Stimulated activated CD8-positive, alpha-beta memory T cell treated with anti-CD3 and anti-CD28 coated beads, Interleukin-4, amount 100 ng/mL, for 24 hours (primary cell): ENCODE measurements around the gene PAX5.

Source experiments
- DNase-seq: peaks from one replicate; pipeline ENCODE4 v3.0.0-alpha.2; 2020; ENCODE audit warnings: low read depth

Gene PAX5

DNA sequence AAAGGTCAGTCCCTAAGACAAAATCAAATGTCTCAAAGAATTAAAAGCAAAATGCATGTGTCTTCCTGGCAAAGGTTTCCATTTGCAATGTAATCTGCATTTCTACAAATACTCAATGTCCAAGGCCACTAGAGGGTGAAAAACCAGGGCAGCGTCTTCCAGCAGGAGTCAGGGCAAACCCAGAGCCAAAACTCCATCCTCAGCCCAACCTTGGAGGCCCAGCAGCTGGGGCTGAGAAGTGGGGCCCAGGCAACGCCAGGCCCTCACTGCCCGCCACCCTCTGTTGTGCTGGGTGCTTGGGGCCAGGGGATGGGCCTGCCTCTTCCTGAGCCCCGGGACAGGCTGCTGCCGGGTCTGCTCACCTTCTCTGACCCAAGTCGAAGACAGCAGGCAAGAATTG lies 200.1 kb downstream of the PAX5 start:
- DNase-seq, result no peak

- no peak for DNase-seq
These were observed 201.8 kb downstream of the PAX5 start for GRCh38 chr9:36832164-36832795.

DNA sequence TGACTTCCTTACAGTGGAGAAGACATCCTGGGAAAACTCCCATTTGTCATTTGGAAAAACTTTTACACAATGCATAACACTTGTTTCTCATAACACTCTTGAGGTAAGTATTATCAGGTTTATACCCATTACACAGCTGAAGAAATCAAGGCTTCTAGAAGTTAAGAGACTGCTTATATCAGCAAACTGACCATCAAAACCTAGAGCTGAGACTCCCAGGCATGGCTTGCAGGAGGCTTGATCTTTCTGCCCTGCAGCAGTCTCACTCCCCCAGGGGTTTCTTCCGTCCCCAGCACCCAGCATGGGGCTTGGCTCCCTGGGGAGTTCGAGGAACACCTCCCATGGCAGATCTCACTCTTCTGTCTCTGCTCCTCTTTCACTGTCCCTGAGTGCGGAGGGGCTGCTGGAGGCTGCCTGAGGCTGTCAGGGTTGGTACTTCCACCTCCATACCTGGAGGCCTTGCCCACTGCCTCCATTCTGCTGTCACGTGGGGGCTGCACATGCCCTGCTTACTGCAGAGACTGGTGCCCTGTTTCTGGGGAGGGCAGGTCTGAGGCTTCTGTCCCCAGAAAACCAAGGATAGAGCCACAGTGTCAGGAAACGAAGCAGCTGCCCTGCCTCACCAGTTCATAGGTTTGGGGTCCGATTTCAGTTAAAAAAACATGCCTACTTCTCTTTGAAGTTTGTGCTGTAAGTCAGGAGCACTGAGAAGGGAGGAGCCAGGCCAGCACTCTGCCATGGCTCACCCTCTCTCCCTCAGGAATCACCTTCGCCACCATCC lies 202.5 kb downstream of the PAX5 start:
- no peak for DNase-seq

DNA sequence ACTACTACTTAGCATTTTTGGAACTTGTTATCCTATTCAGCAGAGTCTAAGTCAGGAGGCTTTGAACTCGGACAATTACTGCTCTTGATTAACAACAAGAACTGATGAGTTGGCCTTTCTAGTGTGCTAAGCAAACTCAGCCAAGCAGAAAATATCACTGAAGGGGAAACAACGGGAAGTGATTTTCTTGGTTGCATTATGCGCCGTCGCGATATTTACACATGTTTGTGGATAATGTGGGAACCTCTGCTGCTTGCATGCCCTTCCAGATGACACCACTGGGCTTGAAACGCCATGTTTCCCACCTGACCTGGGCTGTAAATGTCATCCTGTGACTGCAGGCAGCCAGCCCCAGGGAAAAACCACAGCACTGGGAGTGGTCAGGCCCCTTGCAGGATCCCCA lies 205.5 kb downstream of the PAX5 start:
- DNase-seq, result no peak

DNA sequence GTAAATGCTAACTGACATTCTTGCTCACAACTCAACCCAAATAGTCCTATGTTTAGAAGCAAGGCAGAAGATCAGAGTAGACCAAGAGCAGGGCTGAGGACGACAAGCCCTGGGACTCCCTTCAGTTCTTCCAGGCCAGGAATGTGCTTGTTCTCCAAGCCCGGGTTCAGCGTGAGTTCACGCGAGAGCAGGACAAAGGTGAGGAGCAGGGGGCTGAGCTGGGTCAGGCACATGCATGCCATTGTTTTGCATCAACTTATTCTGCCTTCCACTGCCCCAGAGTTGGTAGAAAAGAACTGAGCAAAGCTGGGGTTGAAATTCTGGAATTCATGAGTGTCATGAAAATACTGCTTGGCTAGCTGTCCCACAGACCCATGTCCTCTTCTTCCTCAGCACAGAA lies 206.5 kb downstream of the PAX5 start:
- no peak for DNase-seq

DNA sequence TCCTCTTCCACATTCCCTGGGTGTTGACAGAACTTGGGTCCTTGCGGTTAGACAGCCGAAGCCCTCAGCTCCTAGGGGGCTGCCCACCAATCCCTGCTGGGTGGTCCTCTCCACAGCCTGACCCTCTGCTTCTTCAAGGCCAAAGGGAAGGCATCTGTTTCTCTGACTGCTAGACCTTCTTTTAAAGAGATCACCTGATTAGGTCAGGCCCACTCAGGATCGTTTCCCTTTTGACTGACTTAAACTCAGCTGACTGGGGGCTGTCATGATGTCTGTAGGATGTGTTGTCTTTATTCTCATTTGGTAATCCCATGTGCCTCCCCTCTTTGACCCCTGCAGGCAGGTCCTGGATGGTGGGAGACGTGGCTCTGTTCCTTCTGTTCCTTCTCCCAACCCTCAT lies 207.5 kb downstream of the PAX5 start:
- DNase-seq, result no peak

DNA sequence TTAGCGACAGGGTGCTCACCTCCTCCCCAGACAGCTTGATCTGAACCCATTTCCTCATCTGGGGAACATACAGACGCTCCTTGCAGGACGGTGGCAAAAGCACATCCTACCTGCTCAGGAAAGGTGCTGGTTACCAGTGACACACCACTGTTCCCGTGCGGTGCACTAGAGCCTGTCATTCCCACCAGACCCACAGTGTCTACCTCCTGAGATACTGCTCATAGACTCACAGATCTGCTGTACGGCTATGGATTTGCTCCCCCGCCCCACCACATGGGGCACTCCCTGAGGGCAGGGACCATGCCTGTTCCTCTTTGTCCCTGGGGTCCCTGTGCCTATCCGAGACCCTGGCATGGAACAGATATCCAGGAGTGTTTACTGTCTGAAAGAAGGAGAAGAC lies 208.9 kb downstream of the PAX5 start:
- no peak for DNase-seq

- DNase-seq, result no peak
These were observed 210.1 kb downstream of the PAX5 start for GRCh38 chr9:36823934-36824333.

DNA sequence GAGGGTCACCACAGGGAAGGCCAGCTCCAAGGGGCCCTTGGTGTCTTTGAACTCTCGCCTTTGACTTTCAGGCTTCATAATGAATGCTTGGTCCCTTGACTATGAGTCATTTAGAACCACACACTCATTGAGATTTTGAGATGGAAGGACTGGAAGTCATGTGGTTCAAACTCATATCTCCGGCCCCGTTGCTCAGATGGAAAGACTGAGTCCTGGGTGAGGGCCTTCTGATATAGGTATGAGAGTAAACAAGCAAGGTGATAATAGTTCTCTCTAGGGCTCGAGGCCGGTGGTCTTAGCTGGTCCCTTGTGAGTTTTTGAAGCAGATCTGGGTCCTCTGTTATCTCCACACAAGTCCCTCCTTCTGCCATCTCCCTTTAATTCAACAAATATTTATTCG lies 210.6 kb downstream of the PAX5 start:
- no peak for DNase-seq

DNA sequence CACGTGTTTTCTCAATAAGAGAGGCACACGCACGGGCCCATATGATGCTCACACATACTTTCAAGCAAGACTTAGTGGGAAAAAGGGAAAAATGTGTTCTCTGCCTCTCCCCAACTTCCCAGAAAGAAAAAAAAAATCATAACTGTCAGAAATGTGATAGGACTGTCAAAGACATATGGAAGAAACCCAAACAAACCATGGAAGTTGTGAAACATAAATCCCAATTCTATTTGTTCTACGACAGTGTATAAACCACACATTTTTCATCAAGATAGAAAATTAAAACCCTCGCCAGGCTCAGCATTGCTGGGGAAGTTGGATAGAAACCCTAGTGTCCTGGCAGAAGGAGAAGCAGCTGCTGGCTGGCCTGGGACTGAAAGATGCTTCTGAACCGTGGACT lies 211.9 kb downstream of the PAX5 start:
- DNase-seq, result no peak

DNA sequence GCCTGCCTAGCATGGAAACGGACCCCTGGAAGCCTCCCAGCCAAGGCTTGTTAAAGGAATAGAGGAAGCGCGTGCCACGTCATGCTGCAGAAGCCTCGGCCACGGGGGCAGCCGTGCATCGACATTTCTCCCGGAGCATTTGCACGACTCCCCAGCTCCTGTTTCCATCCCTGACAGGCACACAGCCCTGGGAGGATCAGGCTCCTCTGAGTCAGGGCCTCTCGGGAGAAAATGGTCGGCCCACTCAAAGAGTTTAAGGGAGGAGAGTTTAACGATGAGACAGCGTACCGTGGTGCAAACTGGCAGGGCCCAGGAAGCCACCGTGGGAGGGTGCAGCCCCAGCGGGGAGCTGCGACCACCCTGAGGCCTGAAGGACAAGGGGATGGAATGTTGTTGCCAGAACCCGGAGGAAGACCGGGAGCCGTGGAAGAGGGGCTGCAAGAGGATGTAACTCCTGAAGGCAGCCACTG lies 213.6 kb downstream of the PAX5 start:
- no peak for DNase-seq

DNA sequence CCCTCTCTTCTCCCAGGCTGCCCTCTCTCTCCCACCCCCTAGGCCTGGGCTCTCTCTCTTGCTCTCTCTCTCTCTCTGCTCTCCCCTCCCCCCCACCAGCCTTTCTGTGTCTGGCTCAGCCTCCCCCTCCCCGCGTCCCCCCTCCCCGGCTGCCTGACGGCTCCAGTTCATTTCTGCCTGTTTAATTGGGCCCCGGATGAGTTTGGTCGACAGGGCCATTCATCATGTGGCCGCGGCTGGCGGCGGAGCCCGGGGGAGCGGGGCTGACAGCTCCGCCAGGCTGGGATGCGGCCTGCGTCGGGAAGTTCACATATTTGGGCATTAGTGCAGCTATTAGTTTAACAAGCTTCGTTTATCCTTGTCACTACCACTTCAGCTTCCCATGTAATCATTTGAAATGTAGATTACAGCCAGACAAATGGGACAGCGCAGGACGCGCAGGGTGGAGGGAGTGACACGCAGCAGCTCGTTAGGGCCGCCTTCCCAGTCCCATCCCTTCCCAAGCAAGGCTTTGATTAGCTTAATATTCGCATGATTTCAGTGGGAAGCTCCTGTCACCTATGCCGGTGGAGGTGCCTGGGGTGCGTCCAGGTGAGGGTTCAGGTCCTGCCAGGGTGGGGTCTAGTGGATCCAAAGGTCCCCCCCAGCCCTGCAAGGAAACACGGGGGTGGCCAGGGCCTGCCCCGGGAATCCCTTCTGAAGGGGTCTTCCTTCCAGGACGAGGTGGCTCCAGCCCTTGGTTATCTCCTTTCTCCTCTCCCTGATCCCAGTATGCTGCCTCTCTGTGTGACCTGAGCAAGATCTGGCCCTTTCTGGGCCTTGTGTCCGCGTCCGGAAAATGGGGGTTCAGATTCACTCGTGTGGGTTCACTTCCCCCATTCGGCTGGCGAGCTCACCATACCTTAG lies 214.8 kb downstream of the PAX5 start:
- DNase-seq, result no peak

GRCh38 chr9:36818242-36818938 lies 215.7 kb downstream of the PAX5 start:
- DNase-seq, result no peak

DNA sequence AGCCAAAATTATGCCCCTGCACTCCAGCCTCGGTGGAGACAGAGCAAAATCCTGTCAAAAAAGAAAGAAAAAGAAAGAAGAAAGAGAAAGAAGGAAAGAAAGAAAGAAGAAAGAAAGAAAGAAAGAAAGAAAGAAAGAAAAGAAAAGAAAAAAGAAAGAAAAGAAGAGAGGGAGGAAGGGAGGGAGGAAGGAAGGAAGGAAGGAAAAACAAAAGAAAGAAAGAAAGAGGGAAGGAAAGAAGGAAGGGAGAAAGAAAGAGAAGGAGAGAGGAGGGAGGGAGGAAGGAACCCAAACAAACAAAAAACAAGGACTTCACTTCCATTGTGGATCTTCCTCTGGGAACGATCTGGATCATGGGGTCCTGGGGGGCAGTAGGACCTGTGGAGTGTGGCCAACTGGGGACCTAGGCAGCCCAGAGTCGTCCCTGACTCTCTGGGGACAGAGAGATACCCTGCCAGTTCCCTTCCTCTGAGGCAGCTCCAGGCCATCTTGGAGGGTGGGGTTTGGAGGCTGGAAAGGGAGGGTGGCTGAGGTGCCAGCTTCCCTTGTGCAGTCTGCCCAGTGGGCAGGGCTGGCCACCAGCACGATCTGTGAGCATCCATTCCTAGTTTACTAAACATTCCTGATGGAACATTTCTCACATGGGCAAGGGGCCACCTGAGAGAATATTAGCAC lies 216.8 kb downstream of the PAX5 start:
- DNase-seq, result no peak

GRCh38 chr9:36816371-36816770 lies 217.7 kb downstream of the PAX5 start:
- no peak for DNase-seq

GRCh38 chr9:36815566-36816348 lies 218.3 kb downstream of the PAX5 start:
- no peak for DNase-seq

DNA sequence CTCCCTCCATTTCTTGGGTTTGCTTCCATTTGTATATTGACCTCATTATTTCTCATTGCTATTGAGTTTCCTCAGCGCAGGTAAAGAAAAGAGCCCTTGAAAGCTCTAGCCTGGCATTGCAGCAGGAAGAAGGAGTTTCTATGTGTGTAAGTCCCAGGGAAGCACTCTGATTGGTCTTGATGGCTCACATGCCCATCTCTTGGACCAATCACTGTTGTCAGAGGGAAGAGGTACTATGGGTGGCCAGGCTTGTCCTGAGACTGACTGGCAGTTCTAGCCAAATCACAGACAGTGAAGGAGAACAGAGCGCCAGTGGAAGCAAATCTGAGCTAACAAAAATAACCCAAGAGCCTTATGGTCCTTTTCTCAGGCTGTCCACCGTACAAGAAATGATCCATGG lies 219.0 kb downstream of the PAX5 start:
- DNase-seq, result no peak

GRCh38 chr9:36813154-36813553 lies 220.9 kb downstream of the PAX5 start:
- no peak for DNase-seq

GRCh38 chr9:36812556-36812955 lies 221.5 kb downstream of the PAX5 start:
- DNase-seq, result no peak

DNA sequence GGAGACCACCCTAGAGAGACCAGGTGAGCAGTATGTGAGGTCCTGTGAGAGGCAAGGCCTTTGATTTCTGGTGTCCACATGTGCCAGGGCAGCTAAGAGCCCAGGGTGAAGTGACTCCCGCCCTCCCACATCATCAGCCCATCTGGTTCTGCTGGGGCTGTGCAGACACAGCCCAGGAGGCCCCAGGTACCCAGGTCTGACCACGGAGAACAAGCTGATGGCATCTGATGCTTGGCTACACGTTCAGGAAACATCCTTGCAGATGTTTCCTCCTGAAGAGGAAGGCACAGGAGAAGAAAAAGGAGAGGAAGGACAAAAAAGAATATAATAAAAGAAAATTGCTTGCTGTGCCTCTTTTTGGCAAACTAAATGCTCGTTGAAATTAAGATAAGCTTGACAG lies 225.8 kb downstream of the PAX5 start:
- no peak for DNase-seq

DNA sequence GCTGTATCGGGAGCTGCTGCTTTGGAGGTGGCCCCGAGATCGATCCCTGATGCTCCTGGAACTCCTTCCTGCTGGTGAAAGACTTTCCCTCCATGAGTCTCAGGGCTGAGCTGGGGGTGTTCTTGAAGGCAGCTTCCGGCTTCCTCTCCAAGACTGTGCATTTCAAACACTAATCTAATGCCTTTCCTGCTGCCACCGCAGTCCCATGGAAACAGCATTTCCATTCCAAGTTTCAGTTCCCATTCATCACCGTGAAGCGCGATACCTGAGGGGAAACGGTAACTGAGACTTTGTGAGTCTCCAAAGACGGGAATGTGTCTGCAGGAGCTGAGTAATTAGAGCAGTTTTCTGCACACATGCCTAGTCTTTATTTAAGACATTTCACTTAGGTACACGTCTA lies 230.1 kb downstream of the PAX5 start:
- DNase-seq, result no peak
